Glutamatergic neuron (in vitro differentiated cells): Measurements from ENCODE around the gene ANO10. TPM values are rescaled to one million over a fixed set of nuclear protein-coding genes. Genes with fewer than 3 reads are reported as not detected.

Experiments used
- DNase-seq: peaks from one replicate; pipeline ENCODE4 v3.0.0; 2022
- H3K27ac Mint-ChIP-seq: one replicate; pipeline ENCODE4 v1.8.0; 2020; ENCODE audit warnings: mild to moderate bottlenecking, mixed read lengths, inconsistent platforms; ENCODE audit not compliant: unreplicated experiment
- H3K27me3 Mint-ChIP-seq: one replicate; pipeline ENCODE4 v1.8.0; 2020; ENCODE audit warnings: mild to moderate bottlenecking, moderate library complexity, mixed read lengths, inconsistent platforms; ENCODE audit not compliant: unreplicated experiment
- H3K36me3 Mint-ChIP-seq: one replicate; pipeline ENCODE4 v1.8.0; 2020; ENCODE audit warnings: mild to moderate bottlenecking, mixed read lengths, inconsistent platforms; ENCODE audit not compliant: unreplicated experiment
- H3K4me1 Mint-ChIP-seq: one replicate; pipeline ENCODE4 v1.8.0; 2020; ENCODE audit warnings: mild to moderate bottlenecking, low read depth, mixed read lengths, inconsistent platforms; ENCODE audit not compliant: unreplicated experiment
- H3K4me3 Mint-ChIP-seq: one replicate; pipeline ENCODE4 v1.8.0; 2020; ENCODE audit warnings: mild to moderate bottlenecking, mixed read lengths, inconsistent platforms; ENCODE audit not compliant: unreplicated experiment
- H3K9me3 Mint-ChIP-seq: one replicate; pipeline ENCODE4 v1.8.0; 2020; ENCODE audit warnings: mild to moderate bottlenecking, moderate library complexity, mixed read lengths, inconsistent platforms; ENCODE audit not compliant: unreplicated experiment
- total RNA-seq: library from RNA; stranded (reverse); fragmentation: NEBNext Ultra II Directional; extraction: Animal tissue kit (Norgen Biotek cat#: 25700); gene quantifications from one replicate; pipeline ENCODE4 v1.2.1, GENCODE V29; 2021; ENCODE audit not compliant: unreplicated experiment
- TF ChIP-seq, protein P1 (sequence below): fragments of 200-600 bp; sonication (generic); IDR thresholded peaks from one replicate; pipeline ENCODE4 v1.5.0; 2021; ENCODE audit not compliant: partially characterized antibody, unreplicated experiment

Gene ANO10
- total RNA-seq, 1 donor from 2014 or later = 44.9 TPM

DNA sequence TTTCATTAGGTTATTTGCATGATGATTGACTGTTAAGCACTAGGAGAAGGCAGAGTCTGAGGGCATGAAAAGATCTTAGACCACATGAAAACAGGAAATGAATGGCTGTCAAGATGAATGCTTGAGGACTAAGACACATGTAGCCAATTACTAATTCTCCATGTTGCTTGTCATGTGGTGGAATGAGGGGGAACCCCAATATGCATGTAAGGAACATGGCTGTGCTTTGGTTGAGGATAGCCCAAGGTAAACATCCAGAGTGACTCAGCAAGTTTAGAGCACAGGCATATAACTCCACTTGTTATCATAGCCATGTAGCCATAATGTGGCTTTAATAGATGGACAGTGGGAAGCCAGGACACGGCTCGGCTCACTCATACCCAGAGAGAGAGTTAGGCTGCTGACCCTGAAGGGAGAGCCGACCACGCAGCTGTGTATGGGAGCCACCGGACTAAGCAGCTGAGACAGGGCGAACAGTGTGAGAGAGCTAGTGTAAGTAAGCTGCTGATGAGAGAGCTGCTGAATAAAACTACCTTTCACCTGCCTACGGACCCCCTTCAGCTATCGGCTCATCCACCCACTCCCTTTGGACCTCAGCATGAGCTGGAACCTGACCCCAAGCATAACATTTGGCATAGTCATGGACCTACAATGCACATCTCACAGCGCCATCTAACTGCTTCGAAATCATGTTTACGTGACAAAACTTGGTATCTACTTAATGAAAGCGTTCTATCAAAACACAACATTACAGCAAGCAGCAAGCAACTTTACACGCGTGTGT, 37.6 kb downstream of the ANO10 start:
- H3K9me3 Mint-ChIP-seq = no peaks in the 10 kb centered on the region
- H3K27me3 Mint-ChIP-seq = peaks cover 2% of the 10 kb centered on the region
- TF ChIP-seq, protein P1, sequence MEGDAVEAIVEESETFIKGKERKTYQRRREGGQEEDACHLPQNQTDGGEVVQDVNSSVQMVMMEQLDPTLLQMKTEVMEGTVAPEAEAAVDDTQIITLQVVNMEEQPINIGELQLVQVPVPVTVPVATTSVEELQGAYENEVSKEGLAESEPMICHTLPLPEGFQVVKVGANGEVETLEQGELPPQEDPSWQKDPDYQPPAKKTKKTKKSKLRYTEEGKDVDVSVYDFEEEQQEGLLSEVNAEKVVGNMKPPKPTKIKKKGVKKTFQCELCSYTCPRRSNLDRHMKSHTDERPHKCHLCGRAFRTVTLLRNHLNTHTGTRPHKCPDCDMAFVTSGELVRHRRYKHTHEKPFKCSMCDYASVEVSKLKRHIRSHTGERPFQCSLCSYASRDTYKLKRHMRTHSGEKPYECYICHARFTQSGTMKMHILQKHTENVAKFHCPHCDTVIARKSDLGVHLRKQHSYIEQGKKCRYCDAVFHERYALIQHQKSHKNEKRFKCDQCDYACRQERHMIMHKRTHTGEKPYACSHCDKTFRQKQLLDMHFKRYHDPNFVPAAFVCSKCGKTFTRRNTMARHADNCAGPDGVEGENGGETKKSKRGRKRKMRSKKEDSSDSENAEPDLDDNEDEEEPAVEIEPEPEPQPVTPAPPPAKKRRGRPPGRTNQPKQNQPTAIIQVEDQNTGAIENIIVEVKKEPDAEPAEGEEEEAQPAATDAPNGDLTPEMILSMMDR = no peak
- no peak overlapping the region for H3K27ac Mint-ChIP-seq
- no peak for DNase-seq
- no peaks in the 10 kb centered on the region for H3K4me1 Mint-ChIP-seq
- H3K4me3 Mint-ChIP-seq = no peak overlapping the region
- H3K36me3 Mint-ChIP-seq = no peaks in the 10 kb centered on the region

- H3K27ac Mint-ChIP-seq = no peak overlapping the region
- no peaks in the 10 kb centered on the region for H3K36me3 Mint-ChIP-seq
- TF ChIP-seq, protein P1 = no peak
- H3K4me1 Mint-ChIP-seq = no peaks in the 10 kb centered on the region
- no peak for DNase-seq
- H3K4me3 Mint-ChIP-seq = no peak overlapping the region
- no peaks in the 10 kb centered on the region for H3K9me3 Mint-ChIP-seq
- H3K27me3 Mint-ChIP-seq = peaks cover 2% of the 10 kb centered on the region
Measured at GRCh38 chr3:43583481-43583880, 38.3 kb downstream of the ANO10 start.

DNA sequence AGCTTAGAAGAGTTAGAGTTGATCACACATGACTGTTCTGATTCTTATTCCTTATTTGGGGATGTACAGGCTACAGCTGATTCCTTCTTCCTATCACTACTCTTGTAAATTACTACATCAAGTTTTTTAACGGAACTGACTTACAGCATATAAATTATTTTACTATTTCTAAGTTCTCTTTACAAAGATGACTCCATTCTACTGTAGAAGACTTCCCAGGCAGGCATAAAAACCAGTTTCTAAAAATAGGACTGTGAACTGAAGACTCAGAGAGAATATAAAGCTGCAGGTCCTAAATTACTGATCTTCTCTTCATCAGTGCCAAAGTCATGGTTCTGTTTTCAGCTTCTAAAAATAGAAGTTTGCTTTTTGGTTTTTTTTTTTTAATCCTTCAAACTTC, 38.9 kb downstream of the ANO10 start:
- DNase-seq = no peak
- peaks cover 2% of the 10 kb centered on the region for H3K27me3 Mint-ChIP-seq
- H3K4me1 Mint-ChIP-seq = no peaks in the 10 kb centered on the region
- H3K4me3 Mint-ChIP-seq = no peak overlapping the region
- H3K36me3 Mint-ChIP-seq = no peaks in the 10 kb centered on the region
- no peak overlapping the region for H3K27ac Mint-ChIP-seq
- H3K9me3 Mint-ChIP-seq = no peaks in the 10 kb centered on the region
- TF ChIP-seq, protein P1 = no peak

DNA sequence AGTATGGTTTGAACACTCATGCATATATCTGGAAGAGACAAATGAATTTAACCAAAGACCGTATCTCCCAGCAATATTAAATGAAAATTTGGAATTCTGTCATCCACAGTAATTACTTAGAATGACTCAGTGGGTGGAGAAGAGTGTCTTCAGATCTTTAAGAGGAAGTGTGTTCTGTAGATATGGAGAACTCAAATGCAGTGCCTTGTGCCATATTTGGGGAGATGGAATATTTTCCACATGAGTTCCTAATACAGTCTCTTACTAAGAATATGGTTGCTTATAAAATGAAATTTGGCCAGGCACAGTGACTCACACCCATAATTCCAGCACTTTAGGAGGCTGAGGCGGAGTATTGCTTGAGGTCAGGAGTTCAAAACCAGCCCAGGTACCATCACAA, 40.5 kb downstream of the ANO10 start:
- no peak overlapping the region for H3K27ac Mint-ChIP-seq
- H3K27me3 Mint-ChIP-seq = peaks cover 2% of the 10 kb centered on the region
- no peaks in the 10 kb centered on the region for H3K9me3 Mint-ChIP-seq
- H3K4me3 Mint-ChIP-seq = no peak overlapping the region
- H3K36me3 Mint-ChIP-seq = no peaks in the 10 kb centered on the region
- no peak for DNase-seq
- TF ChIP-seq, protein P1 = no peak
- no peaks in the 10 kb centered on the region for H3K4me1 Mint-ChIP-seq

GRCh38 chr3:43580181-43580580, 41.6 kb downstream of the ANO10 start:
- no peak for DNase-seq
- no peaks in the 10 kb centered on the region for H3K9me3 Mint-ChIP-seq
- H3K27ac Mint-ChIP-seq = no peak overlapping the region
- TF ChIP-seq, protein P1 = no peak
- peaks cover 2% of the 10 kb centered on the region for H3K27me3 Mint-ChIP-seq
- no peak overlapping the region for H3K4me3 Mint-ChIP-seq
- H3K36me3 Mint-ChIP-seq = no peaks in the 10 kb centered on the region
- no peaks in the 10 kb centered on the region for H3K4me1 Mint-ChIP-seq
